Vagina (tissue), 2 donors: ENCODE measurements around the gene SLC17A3. TPM values are rescaled to one million over a fixed set of nuclear protein-coding genes. Genes with fewer than 3 reads are reported as not detected.

Experiments
- DNase-seq, 2 donors: peaks; one replicate each; pipeline ENCODE4 v3.0.0-alpha.2; 2017; ENCODE audit errors: extremely low spot score in 2 of 2
- H3K27ac ChIP-seq: fragments of 200-600 bp; sonication (generic); one replicate; pipeline ENCODE4 v1.5.1; 2019
- H3K27me3 ChIP-seq: fragments of 200-600 bp; sonication (generic); one replicate; pipeline ENCODE4 v1.5.1; 2019
- H3K36me3 ChIP-seq, 2 donors: fragments of 200-600 bp; sonication (generic); one replicate each; pipeline ENCODE4 v1.5.1; 2017 to 2019
- H3K4me1 ChIP-seq: fragments of 200-600 bp; sonication (generic); one replicate; pipeline ENCODE4 v1.5.1; 2019
- H3K4me3 ChIP-seq, 2 donors: fragments of 200-600 bp; sonication (generic); 1 replicate in 1 of 2; 2 replicates in 1 of 2; pipeline ENCODE4 v1.5.1; 2016 to 2019
- H3K9me3 ChIP-seq: fragments of 200-600 bp; sonication (generic); one replicate; pipeline ENCODE4 v1.5.1; 2019
- POLR2A ChIP-seq, 2 donors: fragments of 450-650 bp; IDR thresholded peaks; one replicate each; pipeline ENCODE4 v1.6.1; 2017; ENCODE audit warnings: antibody characterized with exemption in 2 of 2, mild to moderate bottlenecking in 2 of 2, moderate library complexity in 2 of 2
- POLR2AphosphoS5 ChIP-seq, 2 donors: sonication (generic); formaldehyde crosslinking; IDR thresholded peaks; one replicate each; pipeline ENCODE4 v1.9.0; 2017; ENCODE audit warnings: antibody characterized with exemption in 2 of 2, mild to moderate bottlenecking in 2 of 2, low read depth in 1 of 2; ENCODE audit not compliant: insufficient read depth in 1 of 2
- intact Hi-C: fragments of 100-400 bp; cut with DNase I; formaldehyde crosslinking; loops from one replicate; pipeline ENCODE4 v1.15.1; 2023
- total RNA-seq: library from RNA; depleted of rRNA; stranded (reverse); fragments of >200 nt; gene quantifications from one replicate; pipeline ENCODE4 v1.2.3, GENCODE V29; 2016
- TF ChIP-seq, protein P1 (sequence below), 3 experiments: fragments of 450-650 bp in 2 of 3; fragments of 200-600 bp in 1 of 3; sonication (generic) in 1 of 3; IDR thresholded peaks; one replicate each; pipeline ENCODE4 v1.5.1; 2017 to 2019; ENCODE audit warnings: antibody characterized with exemption in 3 of 3, mild to moderate bottlenecking in 2 of 3, moderate library complexity in 2 of 3

Gene SLC17A3
- total RNA-seq, 1 donor from 2014 or later, result not detected

DNA sequence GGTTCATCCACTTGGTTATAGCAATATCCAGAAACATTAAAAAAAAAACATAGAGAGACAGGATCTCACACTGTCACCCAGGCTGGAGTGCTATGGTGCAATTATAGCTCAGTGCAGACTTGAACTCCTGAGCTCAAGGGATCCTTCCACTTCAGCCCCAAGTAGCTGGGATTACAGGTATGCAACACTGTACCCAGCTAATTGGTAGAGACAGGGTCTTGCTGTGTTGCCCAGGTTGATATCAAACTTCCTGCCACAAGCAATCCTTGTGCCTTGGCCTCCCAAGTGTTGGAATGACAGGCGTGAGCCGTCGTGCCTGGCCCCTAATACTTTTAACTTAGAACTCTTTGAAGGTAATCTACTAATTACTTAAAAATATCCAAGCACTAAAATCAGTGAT, 41.4 kb downstream of the SLC17A3 start:
- Histone ChIP-seq H3K4me3 (no peak overlapping the region), H3K27me3 (no peaks in the 10 kb centered on the region), H3K4me1 (no peaks in the 10 kb centered on the region), H3K36me3 (no peaks in the 10 kb centered on the region), H3K9me3 (no peaks in the 10 kb centered on the region), H3K27ac (no peak overlapping the region)
- DNase-seq, result no peak
- TF ChIP-seq, protein P1, sequence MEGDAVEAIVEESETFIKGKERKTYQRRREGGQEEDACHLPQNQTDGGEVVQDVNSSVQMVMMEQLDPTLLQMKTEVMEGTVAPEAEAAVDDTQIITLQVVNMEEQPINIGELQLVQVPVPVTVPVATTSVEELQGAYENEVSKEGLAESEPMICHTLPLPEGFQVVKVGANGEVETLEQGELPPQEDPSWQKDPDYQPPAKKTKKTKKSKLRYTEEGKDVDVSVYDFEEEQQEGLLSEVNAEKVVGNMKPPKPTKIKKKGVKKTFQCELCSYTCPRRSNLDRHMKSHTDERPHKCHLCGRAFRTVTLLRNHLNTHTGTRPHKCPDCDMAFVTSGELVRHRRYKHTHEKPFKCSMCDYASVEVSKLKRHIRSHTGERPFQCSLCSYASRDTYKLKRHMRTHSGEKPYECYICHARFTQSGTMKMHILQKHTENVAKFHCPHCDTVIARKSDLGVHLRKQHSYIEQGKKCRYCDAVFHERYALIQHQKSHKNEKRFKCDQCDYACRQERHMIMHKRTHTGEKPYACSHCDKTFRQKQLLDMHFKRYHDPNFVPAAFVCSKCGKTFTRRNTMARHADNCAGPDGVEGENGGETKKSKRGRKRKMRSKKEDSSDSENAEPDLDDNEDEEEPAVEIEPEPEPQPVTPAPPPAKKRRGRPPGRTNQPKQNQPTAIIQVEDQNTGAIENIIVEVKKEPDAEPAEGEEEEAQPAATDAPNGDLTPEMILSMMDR (IDR thresholded peaks at IDR 0.05), result no peak
- TF ChIP-seq POLR2AphosphoS5 (IDR thresholded peaks at IDR 0.05; ENCODE audit: insufficient read depth in 1 of 2, low read depth in 1 of 2) (no peak), POLR2A (IDR thresholded peaks at IDR 0.05) (no peak)
- intact Hi-C loops, result no loop called here

DNA sequence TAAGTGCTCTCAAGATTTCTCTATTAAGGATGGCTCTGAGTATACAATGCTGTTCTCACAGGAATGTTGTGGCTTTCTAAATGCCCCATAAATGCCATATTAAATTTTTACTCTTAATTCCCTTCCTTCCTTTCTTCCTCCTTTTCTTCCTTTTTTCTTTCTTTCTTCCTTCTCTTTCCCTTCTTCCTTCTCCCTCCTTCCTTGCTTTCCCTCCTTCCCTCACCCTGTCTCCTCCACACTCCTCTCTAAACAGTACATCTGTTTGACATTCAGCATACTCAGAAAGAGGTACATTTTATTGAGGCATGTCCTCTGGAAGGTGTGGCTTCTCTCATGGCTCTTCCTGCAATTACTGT, 41.8 kb downstream of the SLC17A3 start:
- no peak overlapping the region for H3K4me3 ChIP-seq
- no peaks in the 10 kb centered on the region for H3K36me3 ChIP-seq
- no peaks in the 10 kb centered on the region for H3K4me1 ChIP-seq
- TF ChIP-seq POLR2A (IDR thresholded peaks at IDR 0.05) (no peak), POLR2AphosphoS5 (IDR thresholded peaks at IDR 0.05; ENCODE audit: insufficient read depth in 1 of 2, low read depth in 1 of 2) (no peak)
- TF ChIP-seq, protein P1 (IDR thresholded peaks at IDR 0.05), result no peak
- DNase-seq, result no peak
- no peaks in the 10 kb centered on the region for H3K9me3 ChIP-seq
- intact Hi-C loops, result no loop called here
- H3K27ac ChIP-seq, result no peak overlapping the region
- no peaks in the 10 kb centered on the region for H3K27me3 ChIP-seq

DNA sequence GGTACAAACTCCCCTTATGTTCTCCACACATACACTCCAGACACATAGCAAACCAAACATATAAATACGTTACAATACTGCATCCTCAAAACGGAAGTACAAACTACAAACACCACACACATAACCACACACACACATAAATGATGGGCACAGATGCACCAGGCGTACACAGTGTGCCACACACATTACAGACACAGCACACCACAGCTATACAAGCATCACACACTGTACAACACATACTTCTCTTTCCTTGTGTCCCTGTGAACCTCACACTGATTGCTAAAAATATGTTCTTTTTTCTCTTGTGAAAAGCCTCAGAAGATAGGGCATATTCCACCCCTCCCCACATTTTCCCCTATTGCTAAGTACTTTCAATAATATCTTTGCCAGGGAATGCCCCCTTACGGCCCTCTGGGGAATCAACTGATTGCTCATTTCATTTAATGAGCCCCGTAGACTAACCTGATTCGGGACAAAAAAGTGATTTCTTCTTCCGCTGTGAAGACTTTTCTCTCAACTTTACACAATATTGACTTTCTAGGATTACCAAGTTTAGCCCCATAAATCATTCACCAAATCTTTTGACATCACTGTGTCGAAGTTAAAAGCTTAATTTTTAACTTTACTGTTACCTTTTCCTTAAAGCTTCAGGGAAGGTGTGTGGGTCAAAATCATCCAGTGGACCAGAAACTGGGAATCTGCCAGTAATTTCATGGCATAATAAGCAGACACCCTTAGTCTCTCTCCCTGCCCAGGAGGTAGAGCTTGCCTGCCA, 42.3 kb downstream of the SLC17A3 start, which contains the start of gene SLC17A1:
Gene SLC17A1, minus strand, starts transcription at position 521 of the 775 bp plus-strand sequence. CDS start 1,495 bp downstream, outside the sequence.
- Histone ChIP-seq H3K4me3 (no peak within 1 kb of the TSS), H3K27me3 (no peaks in the 10 kb centered on the region), H3K27ac (no peak within 1 kb of the TSS), H3K9me3 (no peaks in the 10 kb centered on the region), H3K4me1 (no peaks in the 10 kb centered on the region), H3K36me3 (no peaks in the 10 kb centered on the region)
- intact Hi-C loops, result no loop called here
- TF ChIP-seq POLR2A (IDR thresholded peaks at IDR 0.05), result no peak
- TF ChIP-seq, protein P1 (IDR thresholded peaks at IDR 0.05), result no peak
- no peak for TF ChIP-seq POLR2AphosphoS5 (IDR thresholded peaks at IDR 0.05; ENCODE audit: insufficient read depth in 1 of 2, low read depth in 1 of 2)
- no peak for DNase-seq

DNA sequence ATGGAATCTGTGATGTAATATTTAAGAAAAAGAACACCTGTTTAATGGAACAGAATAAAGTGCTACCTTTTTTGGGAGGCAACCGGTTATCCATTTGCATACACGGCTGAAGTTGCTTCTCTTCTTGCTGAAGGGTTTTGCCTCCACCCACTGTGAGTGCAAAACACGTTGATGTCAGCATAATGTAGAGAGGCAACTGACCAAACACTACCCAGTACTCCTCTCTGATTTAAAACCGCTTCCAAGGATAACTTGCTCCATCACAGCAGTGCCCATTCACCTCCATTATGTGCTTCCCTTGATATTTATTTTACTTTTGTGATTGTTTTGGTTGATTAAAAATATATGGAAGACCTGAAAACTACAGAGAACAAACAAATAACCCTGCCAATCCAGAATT, 43.6 kb downstream of the SLC17A3 start:
- no peak for DNase-seq
- Histone ChIP-seq H3K27ac (no peak overlapping the region), H3K36me3 (no peaks in the 10 kb centered on the region), H3K4me1 (no peaks in the 10 kb centered on the region), H3K9me3 (no peaks in the 10 kb centered on the region), H3K4me3 (no peak overlapping the region), H3K27me3 (no peaks in the 10 kb centered on the region)
- TF ChIP-seq, protein P1 (IDR thresholded peaks at IDR 0.05), result no peak
- no peak for TF ChIP-seq POLR2A (IDR thresholded peaks at IDR 0.05)
- no peak for TF ChIP-seq POLR2AphosphoS5 (IDR thresholded peaks at IDR 0.05; ENCODE audit: insufficient read depth in 1 of 2, low read depth in 1 of 2)
- intact Hi-C loops, result no loop called here

DNA sequence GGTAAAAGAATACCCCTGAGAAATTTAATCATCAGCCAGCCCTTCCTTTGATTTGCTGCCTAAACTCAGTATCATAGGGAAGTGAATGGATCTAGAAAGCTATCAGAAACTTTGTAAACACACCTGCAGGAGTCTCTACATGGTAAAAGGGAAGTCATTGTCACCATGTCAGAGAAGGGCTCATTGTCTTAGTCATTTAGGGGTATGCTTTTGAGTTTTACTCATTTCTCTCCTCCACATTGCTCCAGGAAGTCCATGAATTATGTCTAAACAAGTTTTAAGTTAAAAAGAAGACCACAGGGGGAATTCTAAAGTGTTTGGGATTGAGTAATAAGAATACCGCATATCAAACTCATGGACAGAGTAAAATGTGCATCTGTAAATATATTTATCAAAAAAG, 44.7 kb downstream of the SLC17A3 start:
- Histone ChIP-seq H3K4me1 (no peaks in the 10 kb centered on the region), H3K9me3 (no peaks in the 10 kb centered on the region), H3K4me3 (no peak overlapping the region), H3K27ac (no peak overlapping the region), H3K36me3 (no peaks in the 10 kb centered on the region), H3K27me3 (no peaks in the 10 kb centered on the region)
- no peak for DNase-seq
- TF ChIP-seq POLR2A (IDR thresholded peaks at IDR 0.05) (no peak), POLR2AphosphoS5 (IDR thresholded peaks at IDR 0.05; ENCODE audit: insufficient read depth in 1 of 2, low read depth in 1 of 2) (no peak)
- TF ChIP-seq, protein P1 (IDR thresholded peaks at IDR 0.05), result no peak
- intact Hi-C loops, result no loop called here
